HG03457 (cell line): ENCODE data around the gene C6orf89.
"Not testable (repeated sequence)": the region's sequence is repeated elsewhere in the genome, so short reads cannot be mapped to it uniquely, and the experiment has no call there.

Experiments
- ATAC-seq: cut with Tn5 transposase; IDR thresholded peaks from one replicate; pipeline ENCODE4 v1.9.1; 2021; ENCODE audit warnings: moderate number of reproducible peaks; ENCODE audit not compliant: unreplicated experiment

C6orf89 gene

DNA sequence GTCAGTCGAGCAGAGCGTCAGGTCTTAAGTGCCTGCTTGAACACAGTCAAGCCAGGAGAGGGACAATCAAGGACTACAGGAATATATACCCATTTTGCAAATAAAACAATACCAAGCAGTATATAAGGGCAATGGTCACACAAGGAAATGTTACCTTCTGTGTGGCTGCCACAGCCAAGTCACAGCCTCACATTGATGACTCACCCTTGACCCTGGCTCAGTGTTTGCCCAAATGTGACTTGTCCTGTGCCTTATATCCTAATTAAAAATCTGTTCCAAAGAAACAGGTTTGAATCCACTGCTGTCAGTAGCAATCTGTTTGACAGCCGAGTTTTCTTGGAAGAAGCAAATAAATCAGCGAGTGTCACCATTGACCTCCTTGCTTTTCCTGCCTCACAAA lies 34.3 kb downstream of the C6orf89 start:
- no peak for ATAC-seq

DNA sequence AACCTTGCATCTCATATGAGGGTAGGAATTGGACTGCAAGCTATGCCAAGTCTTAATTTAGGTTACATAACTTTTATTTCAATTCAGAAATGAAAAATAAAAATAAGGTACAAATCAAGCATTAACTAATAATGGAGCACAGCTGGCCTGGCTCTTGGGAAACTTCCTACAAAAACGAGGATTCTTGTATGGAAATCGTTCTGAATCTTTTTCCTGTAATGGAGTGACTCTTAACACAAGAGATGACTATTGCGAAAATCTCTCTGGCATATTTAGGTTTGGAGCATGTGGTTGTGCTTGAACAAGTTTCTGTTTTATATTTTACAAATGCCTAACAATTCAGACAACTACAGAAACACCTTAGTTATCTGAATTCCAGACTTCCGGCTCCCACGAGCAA lies 34.8 kb downstream of the C6orf89 start:
- ATAC-seq: no peak

DNA sequence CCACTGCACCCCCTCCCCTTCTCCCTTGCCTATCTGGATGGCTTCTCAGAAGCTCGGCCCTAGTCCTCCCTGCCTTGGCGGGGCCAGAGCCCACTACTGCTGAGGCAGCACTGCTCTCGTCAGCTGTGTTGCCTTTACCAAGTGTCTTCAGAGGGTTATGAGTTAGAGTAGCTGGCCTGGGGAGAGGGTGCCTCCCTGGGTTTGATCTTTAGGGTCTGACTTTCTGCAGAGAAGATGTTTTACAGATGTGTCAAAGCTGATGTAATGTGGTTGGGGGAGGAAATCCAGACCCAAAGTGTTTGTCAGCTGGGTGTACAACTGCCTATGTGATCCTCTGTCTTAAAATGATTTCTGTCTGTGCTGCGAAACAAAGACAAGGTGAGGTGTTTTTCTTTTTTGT lies 38.4 kb downstream of the C6orf89 start:
- ATAC-seq: no peak

GRCh38 chr6:36924778-36925374 lies 39.1 kb downstream of the C6orf89 start:
- ATAC-seq: no peak

GRCh38 chr6:36925809-36926208 lies 40.1 kb downstream of the C6orf89 start:
- ATAC-seq: no peak

DNA sequence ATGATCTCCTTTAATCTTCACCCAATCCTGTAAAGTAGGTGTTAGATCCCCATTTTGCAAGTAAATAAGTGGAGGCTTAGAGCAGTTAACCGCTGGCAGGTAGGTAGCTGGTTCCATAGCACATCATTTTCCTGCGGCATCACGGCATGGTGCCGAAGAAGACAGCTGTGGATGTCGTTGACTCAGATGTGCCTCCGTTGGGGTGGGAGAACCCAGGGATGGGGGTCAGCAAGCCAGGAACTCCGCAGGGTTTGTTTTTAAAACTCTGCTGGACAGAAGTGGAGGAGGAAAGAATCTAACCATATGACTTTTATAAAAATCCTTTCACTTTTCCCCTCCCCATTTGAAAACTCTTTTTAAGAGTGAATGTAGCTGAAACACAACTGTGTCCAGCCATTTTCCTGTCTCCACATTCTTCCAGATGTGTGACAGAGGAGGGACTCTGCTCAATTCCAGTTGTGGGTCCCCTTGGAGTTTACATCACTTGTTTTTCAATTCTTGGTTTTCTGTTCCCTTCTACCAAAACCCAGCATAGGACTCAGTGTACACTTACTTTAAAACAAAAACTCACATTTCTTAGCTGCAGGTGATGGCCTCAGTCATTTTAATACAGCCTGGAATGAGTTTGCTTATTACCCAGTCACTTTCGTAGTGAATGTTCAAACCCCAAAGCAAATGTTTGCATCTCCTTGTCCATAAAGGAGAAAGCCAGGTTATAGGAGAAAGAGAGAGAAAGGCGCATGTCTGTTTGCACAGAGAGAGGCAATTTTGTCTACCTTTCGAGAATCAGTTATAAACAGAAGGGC lies 41.2 kb downstream of the C6orf89 start:
- ATAC-seq: no peak

GRCh38 chr6:36927691-36928546 lies 42.2 kb downstream of the C6orf89 start:
- no peak for ATAC-seq

DNA sequence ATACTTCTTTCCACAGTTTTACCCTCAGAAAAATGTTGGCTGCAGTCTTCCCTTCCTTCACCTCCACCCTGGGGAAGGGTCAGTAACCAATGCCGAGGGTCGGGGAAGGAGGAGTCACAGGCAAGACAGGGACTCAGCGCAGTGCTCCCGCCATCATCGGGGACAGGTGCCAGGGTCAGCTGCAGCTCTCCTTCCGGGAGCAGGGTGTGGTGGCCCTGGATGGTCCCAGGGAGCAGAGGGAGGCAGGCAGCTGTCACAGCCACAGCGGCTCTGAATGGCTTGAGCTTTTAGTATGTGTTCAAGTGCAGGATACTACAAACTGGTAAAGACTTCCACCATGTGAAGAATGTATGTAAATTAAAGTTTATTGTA lies 42.8 kb downstream of the C6orf89 start:
- no peak for ATAC-seq

GRCh38 chr6:36929152-36929551 lies 43.4 kb downstream of the C6orf89 start:
- no peak for ATAC-seq

- no peak for ATAC-seq
Observed at GRCh38 chr6:36929607-36930006, 43.9 kb downstream of the C6orf89 start.

- ATAC-seq: no peak
Observed at GRCh38 chr6:36930483-36930882, 44.7 kb downstream of the C6orf89 start.

DNA sequence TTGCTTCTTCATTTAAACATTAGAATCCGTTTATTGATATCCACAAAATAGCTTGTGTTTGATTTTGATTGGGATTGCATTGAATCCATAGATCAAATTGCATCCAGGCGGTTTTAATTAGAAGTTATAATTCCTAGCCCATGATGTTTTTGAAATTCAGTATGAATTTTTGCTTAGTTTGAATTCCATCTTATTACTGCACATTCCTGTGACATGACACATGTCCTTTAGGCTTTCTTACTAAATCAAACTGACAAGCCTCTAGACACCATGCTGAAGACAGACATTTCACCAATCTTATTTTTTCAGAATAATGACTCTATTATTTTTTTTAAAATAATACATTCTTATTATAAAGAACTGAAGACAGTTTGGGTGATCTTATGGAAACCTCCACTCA lies 47.4 kb downstream of the C6orf89 start:
- no peak for ATAC-seq

GRCh38 chr6:36933519-36933918 lies 47.8 kb downstream of the C6orf89 start:
- ATAC-seq: no peak

DNA sequence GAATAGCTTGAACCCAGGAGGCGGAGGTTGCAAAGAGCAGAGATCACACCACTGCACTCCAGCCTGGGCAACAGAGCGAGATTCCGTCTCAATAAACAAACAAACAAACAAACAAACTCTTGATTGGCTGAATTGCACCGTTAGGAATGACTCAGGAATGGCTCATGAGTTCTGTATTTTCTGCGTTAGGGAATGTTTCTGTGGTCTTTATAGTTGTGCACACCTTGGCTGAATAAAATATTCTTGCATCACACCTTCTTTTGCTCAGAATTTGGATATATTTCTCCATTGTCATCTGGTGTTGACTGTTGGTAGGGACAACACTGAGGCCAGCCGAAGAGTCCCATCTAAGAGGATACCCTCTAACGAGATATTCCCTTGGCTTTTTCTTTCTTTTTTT lies 49.1 kb downstream of the C6orf89 start:
- no peak for ATAC-seq

GRCh38 chr6:36936824-36937223 lies 51.1 kb downstream of the C6orf89 start:
- ATAC-seq: no peak

DNA sequence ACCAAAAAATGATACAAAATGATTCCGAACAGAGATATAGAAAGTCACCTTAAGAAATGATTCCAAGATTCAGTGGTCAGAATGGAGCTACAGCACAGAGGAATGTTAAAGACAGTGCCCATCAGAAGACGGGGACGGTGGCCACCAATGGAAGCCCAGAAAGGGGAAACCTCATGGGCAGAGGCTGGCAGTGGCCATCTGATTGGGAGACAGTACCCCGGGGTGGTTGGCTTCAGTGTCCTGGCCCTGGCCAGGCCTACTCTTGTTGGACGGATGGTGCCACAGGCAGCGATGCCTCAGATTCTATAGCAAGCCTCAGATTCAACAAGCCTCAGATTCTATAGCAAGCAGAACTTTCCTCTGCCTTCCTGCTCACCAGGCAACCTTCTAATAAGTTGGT lies 52.1 kb downstream of the C6orf89 start:
- ATAC-seq: no peak

DNA sequence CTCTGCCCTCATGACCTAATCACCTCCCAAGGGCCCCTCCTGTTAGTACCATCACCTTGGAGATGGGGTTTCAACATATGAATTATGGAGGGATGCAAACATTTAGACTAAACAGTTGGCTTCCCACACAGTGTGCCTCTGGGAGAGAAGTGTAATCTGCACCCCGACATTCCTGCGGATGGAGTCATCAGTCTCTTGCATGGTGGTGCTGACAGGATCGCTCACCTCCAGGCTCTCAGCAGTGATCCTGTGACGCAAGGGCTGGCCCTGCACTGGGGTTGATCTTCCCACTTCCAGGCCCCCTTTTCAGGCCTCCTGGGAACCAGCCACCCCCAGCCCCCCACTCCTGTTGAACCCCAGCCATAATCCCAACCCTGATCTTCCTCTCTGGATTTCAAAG lies 52.8 kb downstream of the C6orf89 start:
- no peak for ATAC-seq

GRCh38 chr6:36939005-36939404 lies 53.3 kb downstream of the C6orf89 start:
- ATAC-seq: not testable (repeated sequence)

GRCh38 chr6:36940027-36940426 lies 54.3 kb downstream of the C6orf89 start:
- ATAC-seq: no peak

- ATAC-seq: not testable (repeated sequence)
Observed at GRCh38 chr6:36941561-36941960, 55.8 kb downstream of the C6orf89 start.

- ATAC-seq: not testable (repeated sequence)
Observed at GRCh38 chr6:36942329-36942728, 56.6 kb downstream of the C6orf89 start.

DNA sequence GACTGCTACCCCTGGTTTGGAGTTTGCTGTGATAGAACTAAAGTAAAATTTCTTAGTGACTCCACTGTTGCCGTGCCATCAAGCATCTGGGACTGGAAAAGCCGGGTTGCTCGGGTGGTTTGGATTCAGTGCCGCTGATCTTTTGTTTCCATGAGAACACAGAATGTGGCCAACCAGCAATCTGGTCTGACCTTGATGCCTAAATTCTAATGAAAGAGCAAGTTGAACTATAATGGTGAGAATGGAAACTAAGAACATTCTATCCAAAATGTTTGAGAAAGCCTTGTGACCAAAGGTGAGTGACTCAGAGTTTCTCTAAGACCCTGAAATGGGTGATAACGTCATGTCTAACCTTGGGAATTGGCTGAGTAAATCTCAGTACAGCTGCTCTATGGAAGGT lies 58.9 kb downstream of the C6orf89 start:
- ATAC-seq: no peak
